HG02642 (cell line): ENCODE data around the gene MRPL40.

ENCODE experiments used
- ATAC-seq: cut with Tn5 transposase; IDR thresholded peaks from one replicate; pipeline ENCODE4 v1.9.1; 2021; ENCODE audit warnings: mild to moderate bottlenecking; ENCODE audit not compliant: unreplicated experiment, poor library complexity

MRPL40 gene

GRCh38 chr22:19478901-19479354 is 46.6 kb downstream of the MRPL40 start, which contains the start of gene UFD1:
UFD1 (minus strand) TSS chr22:19479193; CDS start chr22:19479085, 108 bp downstream.
- peak; percentile 67 for ATAC-seq

DNA sequence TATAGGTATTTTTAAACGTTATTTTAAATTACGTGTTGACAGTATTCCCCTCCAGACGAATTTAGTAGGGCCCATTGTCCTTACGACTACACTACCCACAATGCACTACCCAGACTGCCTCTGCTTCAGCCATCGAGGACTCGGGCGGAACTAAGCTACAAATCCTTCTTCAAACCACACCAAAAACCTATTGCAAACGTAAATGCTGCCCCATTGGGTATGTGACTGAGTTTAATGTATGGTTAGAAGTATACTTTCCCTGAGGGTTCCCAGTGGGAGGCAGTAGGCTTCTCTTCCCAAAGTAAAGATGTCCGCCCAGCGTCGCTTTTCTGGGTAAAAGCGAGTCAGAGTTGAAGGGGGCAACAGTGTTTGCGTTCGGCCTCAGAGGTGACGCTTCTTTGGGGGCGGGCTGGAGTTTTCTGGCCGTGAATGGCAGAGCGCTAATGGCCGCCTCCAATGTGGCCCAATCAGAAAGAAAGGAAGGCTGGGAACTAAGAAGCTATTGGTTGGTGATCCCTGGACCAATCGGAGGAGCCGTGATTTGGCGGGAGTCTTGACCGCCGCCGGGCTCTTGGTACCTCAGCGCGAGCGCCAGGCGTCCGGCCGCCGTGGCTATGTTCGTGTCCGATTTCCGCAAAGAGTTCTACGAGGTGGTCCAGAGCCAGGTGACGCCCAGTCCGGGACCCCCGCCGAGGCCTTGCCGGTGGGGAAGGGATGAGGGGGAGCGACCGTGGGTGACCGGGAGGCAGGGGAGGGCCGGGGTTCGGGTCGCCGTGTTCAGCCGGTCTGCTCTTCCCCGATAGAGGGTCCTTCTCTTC is 47.2 kb downstream of the MRPL40 start, which contains the start of gene CDC45:
CDC45 (plus strand) TSS at position 566 of the 818 bp plus-strand sequence; CDS start at position 615, 49 bp downstream.
- ATAC-seq, result peak; percentile 82

DNA sequence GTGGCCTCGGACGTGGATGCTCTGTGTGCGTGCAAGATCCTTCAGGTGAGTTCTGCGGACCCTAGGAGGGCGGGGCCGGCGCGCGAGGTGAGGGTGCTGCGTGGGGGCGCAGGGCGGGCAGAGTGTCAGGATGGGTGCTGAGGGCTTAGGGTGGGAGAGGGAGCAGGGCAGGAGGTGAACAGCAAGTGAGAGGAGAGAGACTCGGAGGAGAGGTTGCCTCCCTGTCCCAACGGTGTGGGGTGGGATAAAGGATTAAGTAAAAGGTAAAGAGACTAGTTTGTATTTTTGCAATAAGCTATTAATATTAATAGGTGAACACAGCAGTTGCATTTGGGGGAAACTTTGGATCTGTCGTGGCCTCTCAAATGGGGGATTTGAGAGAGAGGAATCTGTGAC is 47.8 kb downstream of the MRPL40 start:
- peak; percentile 2 for ATAC-seq

DNA sequence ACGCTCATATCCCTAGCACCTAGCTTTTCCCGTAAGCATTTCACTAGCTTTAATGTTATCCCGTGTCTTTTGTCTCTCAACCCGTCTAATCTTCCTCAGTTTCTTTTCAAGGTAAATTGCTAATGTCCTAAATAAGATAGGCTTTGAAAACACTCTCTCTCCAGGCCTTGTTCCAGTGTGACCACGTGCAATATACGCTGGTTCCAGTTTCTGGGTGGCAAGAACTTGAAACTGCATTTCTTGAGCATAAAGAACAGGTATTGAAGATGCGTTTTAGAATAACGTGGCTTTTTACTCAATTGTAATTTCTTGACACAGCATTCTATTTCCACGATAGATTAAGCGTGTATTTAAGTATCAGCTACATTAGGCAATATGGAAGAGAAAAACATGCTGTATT is 48.4 kb downstream of the MRPL40 start:
- ATAC-seq, result no peak

DNA sequence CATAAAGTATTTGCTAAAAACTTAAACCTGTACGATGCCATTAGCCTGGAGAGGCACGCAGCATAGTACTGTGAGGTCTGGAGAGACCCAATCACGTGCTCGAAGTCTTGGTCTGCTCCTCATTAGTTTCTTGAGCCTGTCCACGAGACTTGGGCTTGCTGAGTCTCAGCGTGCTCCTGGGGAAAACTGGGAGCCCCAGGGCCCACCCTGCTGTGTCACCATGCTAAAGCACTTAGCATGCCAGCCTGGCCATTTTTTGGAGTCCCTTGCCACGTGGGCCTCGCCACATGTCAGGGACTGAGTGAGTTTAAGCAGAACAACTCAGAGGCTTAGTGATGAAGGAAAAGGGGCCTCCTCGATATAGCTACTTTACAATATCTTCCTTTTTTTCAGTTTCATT is 50.0 kb downstream of the MRPL40 start:
- ATAC-seq, result no peak

- no peak for ATAC-seq
Measured at GRCh38 chr22:19483481-19484244, 51.3 kb downstream of the MRPL40 start.
